Thyroid gland (tissue), 4 donors: ENCODE measurements around the gene TTBK2. TPM values are rescaled to one million over a fixed set of nuclear protein-coding genes. Genes with fewer than 3 reads are reported as not detected.

ENCODE experiments used
- DNase-seq, 2 donors: peaks; one replicate each; pipeline ENCODE4 v3.0.0-alpha.2; 2019
- H3K27ac ChIP-seq, 3 donors: fragments of 200-600 bp; sonication (generic); 1 replicate in 2 of 3; 2 replicates in 1 of 3; pipeline ENCODE4 v1.5.1; 2016 to 2019; ENCODE audit warnings: mild to moderate bottlenecking in 1 of 3, moderate library complexity in 1 of 3
- H3K27me3 ChIP-seq: fragments of 200-600 bp; sonication (generic); one replicate; pipeline ENCODE4 v1.5.1; 2019
- H3K36me3 ChIP-seq, 2 donors: fragments of 200-600 bp; sonication (generic); one replicate each; pipeline ENCODE4 v1.5.1; 2016 to 2019
- H3K4me1 ChIP-seq, 2 donors: fragments of 200-600 bp; sonication (generic); one replicate each; pipeline ENCODE4 v1.5.1; 2017 to 2019
- H3K4me3 ChIP-seq, 3 donors: fragments of 200-600 bp; sonication (generic); replicated peaks in 1 of 3; 1 replicate in 2 of 3; 2 replicates in 1 of 3; pipeline ENCODE4 v1.5.1; 2016; ENCODE audit warnings: mild to moderate bottlenecking in 1 of 3
- H3K9me3 ChIP-seq: fragments of 200-600 bp; sonication (generic); one replicate; pipeline ENCODE4 v1.5.1; 2017
- POLR2A ChIP-seq, 2 donors: fragments of 450-650 bp; IDR thresholded peaks; one replicate each; pipeline ENCODE4 v1.6.1; 2017; ENCODE audit warnings: antibody characterized with exemption in 2 of 2, mild to moderate bottlenecking in 2 of 2, moderate library complexity in 1 of 2
- WGBS, 2 donors: methylation state at CpG; one replicate each; pipeline ENCODE4 v1.1.5; 2017; 5-methylcytosine and 5-hydroxymethylcytosine counted together
- intact Hi-C: fragments of 100-400 bp; cut with DNase I; formaldehyde crosslinking; loops from one replicate; pipeline ENCODE4 v1.15.1; 2023
- total RNA-seq, 4 donors: library from RNA; depleted of rRNA; stranded (reverse); fragments of >200 nt; gene quantifications; one replicate each; pipeline ENCODE4 v1.2.3, GENCODE V29; 2016
- TF ChIP-seq, protein P1 (sequence below), 6 experiments: fragments of 200-600 bp in 3 of 6; fragments of 450-650 bp in 3 of 6; sonication (generic) in 3 of 6; IDR thresholded peaks; one replicate each; pipeline ENCODE4 v1.5.1; 2016 to 2019; ENCODE audit warnings: antibody characterized with exemption in 6 of 6, mild to moderate bottlenecking in 2 of 6, inconsistent platforms in 1 of 6, moderate library complexity in 1 of 6

Gene TTBK2
- total RNA-seq, 4 donors from 2014 or later: 15.7 to 26.9 (median 20.0) TPM

GRCh38 chr15:42711746-42712145 lies 208.8 kb downstream of the TTBK2 start:
- no peaks in the 10 kb centered on the region for H3K36me3 ChIP-seq
- no peaks in the 10 kb centered on the region for H3K27me3 ChIP-seq
- intact Hi-C loops: no loop called here
- H3K4me1 ChIP-seq: no peaks in the 10 kb centered on the region
- no peak overlapping the region for H3K27ac ChIP-seq
- no peak for TF ChIP-seq POLR2A (IDR thresholded peaks at IDR 0.05)
- TF ChIP-seq, protein P1, sequence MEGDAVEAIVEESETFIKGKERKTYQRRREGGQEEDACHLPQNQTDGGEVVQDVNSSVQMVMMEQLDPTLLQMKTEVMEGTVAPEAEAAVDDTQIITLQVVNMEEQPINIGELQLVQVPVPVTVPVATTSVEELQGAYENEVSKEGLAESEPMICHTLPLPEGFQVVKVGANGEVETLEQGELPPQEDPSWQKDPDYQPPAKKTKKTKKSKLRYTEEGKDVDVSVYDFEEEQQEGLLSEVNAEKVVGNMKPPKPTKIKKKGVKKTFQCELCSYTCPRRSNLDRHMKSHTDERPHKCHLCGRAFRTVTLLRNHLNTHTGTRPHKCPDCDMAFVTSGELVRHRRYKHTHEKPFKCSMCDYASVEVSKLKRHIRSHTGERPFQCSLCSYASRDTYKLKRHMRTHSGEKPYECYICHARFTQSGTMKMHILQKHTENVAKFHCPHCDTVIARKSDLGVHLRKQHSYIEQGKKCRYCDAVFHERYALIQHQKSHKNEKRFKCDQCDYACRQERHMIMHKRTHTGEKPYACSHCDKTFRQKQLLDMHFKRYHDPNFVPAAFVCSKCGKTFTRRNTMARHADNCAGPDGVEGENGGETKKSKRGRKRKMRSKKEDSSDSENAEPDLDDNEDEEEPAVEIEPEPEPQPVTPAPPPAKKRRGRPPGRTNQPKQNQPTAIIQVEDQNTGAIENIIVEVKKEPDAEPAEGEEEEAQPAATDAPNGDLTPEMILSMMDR (IDR thresholded peaks at IDR 0.05): no peak
- H3K9me3 ChIP-seq: no peaks in the 10 kb centered on the region
- no peak for DNase-seq
- WGBS, 2 donors: 89 to 97% methylated on average over 3 of the region's 3 CpGs
- H3K4me3 ChIP-seq: no peak overlapping the region

- no peak overlapping the region for H3K4me3 ChIP-seq
Observed at GRCh38 chr15:42710662-42711061, 209.9 kb downstream of the TTBK2 start.

GRCh38 chr15:42707873-42708544 lies 212.6 kb downstream of the TTBK2 start:
- Histone ChIP-seq H3K27me3 (no peaks in the 10 kb centered on the region), H3K4me3 (no peak overlapping the region), H3K36me3 (no peaks in the 10 kb centered on the region), H3K4me1 (peaks cover 0 to under 1% of the 10 kb centered on the region in 2 donors), H3K9me3 (no peaks in the 10 kb centered on the region), H3K27ac (no peak overlapping the region)
- no peak for DNase-seq
- intact Hi-C loops: no loop called here
- no peak for TF ChIP-seq POLR2A (IDR thresholded peaks at IDR 0.05)
- TF ChIP-seq, protein P1 (IDR thresholded peaks at IDR 0.05): no peak
- WGBS, 2 donors: 82 to 89% methylated on average over 3 of the region's 3 CpGs

More at GRCh38 chr15:42710662-42711061, 209.9 kb downstream of the TTBK2 start:
- no peak for TF ChIP-seq POLR2A (IDR thresholded peaks at IDR 0.05)
- TF ChIP-seq, protein P1 (IDR thresholded peaks at IDR 0.05): no peak
- intact Hi-C loops: no loop called here
- H3K4me1 ChIP-seq: no peaks in the 10 kb centered on the region
- no peak for DNase-seq
- no peak overlapping the region for H3K27ac ChIP-seq
- no peaks in the 10 kb centered on the region for H3K36me3 ChIP-seq
- no peaks in the 10 kb centered on the region for H3K27me3 ChIP-seq
- 83% methylated on average over 2 of the region's 2 CpGs for WGBS, 2 donors
- no peaks in the 10 kb centered on the region for H3K9me3 ChIP-seq

GRCh38 chr15:42707068-42707467 lies 213.5 kb downstream of the TTBK2 start:
- H3K9me3 ChIP-seq: no peaks in the 10 kb centered on the region
- TF ChIP-seq POLR2A (IDR thresholded peaks at IDR 0.05): no peak
- TF ChIP-seq, protein P1 (IDR thresholded peaks at IDR 0.05): no peak
- no peaks in the 10 kb centered on the region for H3K36me3 ChIP-seq
- DNase-seq: no peak
- 81 to 82% methylated on average over 2 of the region's 2 CpGs for WGBS, 2 donors
- H3K4me1 ChIP-seq: peaks cover 0 to 3% of the 10 kb centered on the region in 2 donors
- no peaks in the 10 kb centered on the region for H3K27me3 ChIP-seq
- no peak overlapping the region for H3K27ac ChIP-seq
- no peak overlapping the region for H3K4me3 ChIP-seq
- intact Hi-C loops: no loop called here

- WGBS, 2 donors: 96 to 97% methylated on average over 5 of the region's 5 CpGs
- TF ChIP-seq POLR2A (IDR thresholded peaks at IDR 0.05): no peak
- TF ChIP-seq, protein P1 (IDR thresholded peaks at IDR 0.05): no peak
- DNase-seq: no peak
- intact Hi-C loops: loop anchor here (2.0 kb wide), 1 partner anchor 221 kb away; no protein-coding TSS in a partner anchor
- H3K36me3 ChIP-seq: no peaks in the 10 kb centered on the region
- H3K4me1 ChIP-seq: peaks cover 0 to 3% of the 10 kb centered on the region in 2 donors
- no peaks in the 10 kb centered on the region for H3K9me3 ChIP-seq
- H3K27me3 ChIP-seq: no peaks in the 10 kb centered on the region
- H3K27ac ChIP-seq: no peak overlapping the region
- H3K4me3 ChIP-seq: no peak overlapping the region
Observed at GRCh38 chr15:42705336-42705735, 215.2 kb downstream of the TTBK2 start.
